Suprapubic skin (tissue), 3 donors: ENCODE results near the gene SLC51B.

ENCODE experiments used
- EP300 ChIP-seq: sonication (generic); formaldehyde crosslinking; IDR thresholded peaks from one replicate; pipeline ENCODE4 v1.6.1; 2017; ENCODE audit warnings: antibody characterized with exemption
- TF ChIP-seq, protein P1 (sequence below), 2 donors: fragments of 200-600 bp in 1 of 2; fragments of 450-650 bp in 1 of 2; sonication (generic) in 1 of 2; IDR thresholded peaks; one replicate each; pipeline ENCODE4 v1.5.1; 2016 to 2019; ENCODE audit warnings: antibody characterized with exemption in 2 of 2, mild to moderate bottlenecking in 1 of 2, moderate library complexity in 1 of 2

DNA sequence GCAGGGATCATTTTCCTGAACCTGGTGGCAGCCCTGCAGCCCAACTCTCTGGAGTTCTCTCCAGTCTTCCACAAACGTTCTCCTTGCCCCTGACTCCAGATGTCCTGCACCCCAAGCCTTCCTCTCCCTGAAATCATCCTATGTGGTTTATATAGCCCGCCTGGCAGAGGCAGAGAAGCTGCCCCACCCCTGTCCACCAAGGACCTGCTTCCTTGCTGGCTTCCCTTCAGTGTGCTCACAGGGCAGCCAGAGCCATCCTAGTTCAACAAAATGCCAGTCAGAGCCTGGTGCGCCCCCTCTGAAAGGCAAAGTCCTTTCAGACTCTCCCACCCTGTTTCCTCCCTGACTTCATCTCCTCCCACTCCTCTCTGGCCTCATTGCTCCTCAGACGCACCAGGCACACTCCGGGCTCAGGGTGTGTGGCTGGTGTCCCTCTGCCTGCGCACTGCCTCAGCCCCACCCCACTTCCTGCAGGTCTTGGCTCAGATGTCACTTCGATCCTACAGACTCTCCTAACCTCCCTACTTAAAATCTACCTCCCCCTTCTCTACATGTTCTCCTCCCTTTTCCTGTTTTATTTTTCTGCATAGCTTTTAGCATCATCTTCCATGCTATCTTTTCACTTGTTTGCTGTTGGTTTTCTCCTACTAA, 37.2 kb downstream of the SLC51B start:
- TF ChIP-seq, protein P1, sequence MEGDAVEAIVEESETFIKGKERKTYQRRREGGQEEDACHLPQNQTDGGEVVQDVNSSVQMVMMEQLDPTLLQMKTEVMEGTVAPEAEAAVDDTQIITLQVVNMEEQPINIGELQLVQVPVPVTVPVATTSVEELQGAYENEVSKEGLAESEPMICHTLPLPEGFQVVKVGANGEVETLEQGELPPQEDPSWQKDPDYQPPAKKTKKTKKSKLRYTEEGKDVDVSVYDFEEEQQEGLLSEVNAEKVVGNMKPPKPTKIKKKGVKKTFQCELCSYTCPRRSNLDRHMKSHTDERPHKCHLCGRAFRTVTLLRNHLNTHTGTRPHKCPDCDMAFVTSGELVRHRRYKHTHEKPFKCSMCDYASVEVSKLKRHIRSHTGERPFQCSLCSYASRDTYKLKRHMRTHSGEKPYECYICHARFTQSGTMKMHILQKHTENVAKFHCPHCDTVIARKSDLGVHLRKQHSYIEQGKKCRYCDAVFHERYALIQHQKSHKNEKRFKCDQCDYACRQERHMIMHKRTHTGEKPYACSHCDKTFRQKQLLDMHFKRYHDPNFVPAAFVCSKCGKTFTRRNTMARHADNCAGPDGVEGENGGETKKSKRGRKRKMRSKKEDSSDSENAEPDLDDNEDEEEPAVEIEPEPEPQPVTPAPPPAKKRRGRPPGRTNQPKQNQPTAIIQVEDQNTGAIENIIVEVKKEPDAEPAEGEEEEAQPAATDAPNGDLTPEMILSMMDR (IDR thresholded peaks at IDR 0.05), result no peak
- no peak for TF ChIP-seq EP300
